IMR-90 (cell line): ENCODE measurements around the gene SLC4A8. TPM values are rescaled to one million over a fixed set of nuclear protein-coding genes. Genes with fewer than 3 reads are reported as not detected.

ENCODE experiments used
- ATAC-seq: fragments of 200-7000 bp; cut with Tn5 transposase; 2 replicates; pipeline ENCODE4 v1.9.1; 2020; ENCODE audit warnings: low read depth, mild to moderate bottlenecking, moderate library complexity
- BruUV-seq: library from RNA; stranded (reverse); fragments of 400-500 nt; replicated peaks from 2 replicates; lab custom pipeline; 2021; lab: Mats Ljungman, UMichigan
- CTCF ChIA-PET: fragments of 300-600 bp; formaldehyde crosslinking; extraction: SDS; loops from one replicate; lab custom pipeline; 2021; ENCODE audit warnings: antibody characterized with exemption; lab: Yijun Ruan, JAX
- POLR2A ChIA-PET: fragments of 300-600 bp; sonication (Branson Sonifier 250); formaldehyde crosslinking; loops from one replicate; lab custom pipeline; 2022; ENCODE audit warnings: antibody characterized with exemption; ENCODE audit not compliant: unreplicated experiment; lab: Charles Lee
- DNase-seq: peaks from one replicate; pipeline ENCODE4 v3.0.0; 2013
- H2AFZ ChIP-seq: replicated peaks from 2 replicates; pipeline ENCODE3; 2013; ENCODE audit warnings: low read length, mild to moderate bottlenecking; ENCODE audit not compliant: poor library complexity
- H2AK5ac ChIP-seq: 2 replicates; pipeline ENCODE4 v1.6.1; 2013; ENCODE audit warnings: low read depth, low read length, inconsistent platforms
- H2AK9ac ChIP-seq: replicated peaks from 2 replicates; pipeline ENCODE3; 2013; ENCODE audit warnings: mild to moderate bottlenecking, low read depth, low read length, moderate library complexity; ENCODE audit not compliant: poor library complexity
- H2BK120ac ChIP-seq: 2 replicates; pipeline ENCODE4 v1.6.1; 2013; ENCODE audit warnings: low read depth, low read length, inconsistent platforms
- H2BK15ac ChIP-seq: 3 replicates; pipeline ENCODE4 v1.6.1; 2013; ENCODE audit warnings: low read depth, low read length, inconsistent platforms
- H2BK20ac ChIP-seq: 2 replicates; pipeline ENCODE4 v1.6.1; 2013; ENCODE audit warnings: low read depth, mild to moderate bottlenecking, inconsistent platforms, low read length, moderate library complexity
- H2BK5ac ChIP-seq: 2 replicates; pipeline ENCODE4 v1.6.1; 2013; ENCODE audit warnings: mild to moderate bottlenecking, low read depth, low read length, inconsistent platforms; ENCODE audit not compliant: poor library complexity, severe bottlenecking
- H3K14ac ChIP-seq: replicated peaks from 2 replicates; pipeline ENCODE4 v1.6.1; 2013; ENCODE audit warnings: low read depth, low read length, inconsistent platforms
- H3K18ac ChIP-seq: 2 replicates; pipeline ENCODE4 v1.6.1; 2013; ENCODE audit warnings: low read depth, low read length, control low read depth
- H3K23ac ChIP-seq: 2 replicates; pipeline ENCODE4 v1.6.1; 2013; ENCODE audit warnings: low read depth, low read length, inconsistent platforms
- H3K27ac ChIP-seq: 2 replicates; pipeline ENCODE4 v1.5.1; 2013; ENCODE audit warnings: mild to moderate bottlenecking, control low read depth, low read length; ENCODE audit not compliant: insufficient read depth
- H3K27me3 ChIP-seq: 2 replicates; pipeline ENCODE4 v1.6.1; 2013; ENCODE audit warnings: low read length; ENCODE audit not compliant: control insufficient read depth, insufficient read depth
- H3K36me3 ChIP-seq: 2 replicates; pipeline ENCODE4 v1.6.1; 2013; ENCODE audit warnings: low read length, mixed read lengths; ENCODE audit not compliant: control insufficient read depth, insufficient read depth
- H3K4ac ChIP-seq: 2 replicates; pipeline ENCODE4 v1.6.1; 2013; ENCODE audit warnings: low read depth, low read length, inconsistent platforms
- H3K4me1 ChIP-seq: 2 replicates; pipeline ENCODE4 v1.6.1; 2013; ENCODE audit warnings: low read length, mixed read lengths; ENCODE audit not compliant: control insufficient read depth, insufficient read depth
- H3K4me2 ChIP-seq: 2 replicates; pipeline ENCODE4 v1.6.1; 2013; ENCODE audit warnings: low read depth, mild to moderate bottlenecking, control low read depth, low read length, moderate library complexity
- H3K4me3 ChIP-seq: 2 replicates; pipeline ENCODE4 v1.5.1; 2013; ENCODE audit warnings: low read depth, mild to moderate bottlenecking, control low read depth, low read length, moderate library complexity; ENCODE audit not compliant: insufficient read depth
- H3K56ac ChIP-seq: 2 replicates; pipeline ENCODE4 v1.6.1; 2013; ENCODE audit warnings: low read length, inconsistent platforms; ENCODE audit not compliant: insufficient read depth; ENCODE audit errors: extremely low read depth
- H3K79me1 ChIP-seq, 2 experiments: 2 replicates each; pipeline ENCODE4 v1.6.1; 2013; ENCODE audit warnings: low read length in 2 of 2, inconsistent platforms in 1 of 2, low read depth in 1 of 2
- H3K9ac ChIP-seq: 2 replicates; pipeline ENCODE4 v1.6.1; 2013; ENCODE audit warnings: low read depth, low read length, control low read depth
- H3K9me1 ChIP-seq: 2 replicates; pipeline ENCODE4 v1.6.1; 2013; ENCODE audit warnings: low read length, inconsistent platforms; ENCODE audit not compliant: insufficient read depth
- H3K9me3 ChIP-seq: 2 replicates; pipeline ENCODE4 v1.6.1; 2013; ENCODE audit warnings: low read length; ENCODE audit not compliant: control insufficient read depth, insufficient read depth
- H4K20me1 ChIP-seq: 2 replicates; pipeline ENCODE4 v1.6.1; 2013; ENCODE audit warnings: low read length, inconsistent platforms; ENCODE audit not compliant: insufficient read depth
- H4K5ac ChIP-seq: 2 replicates; pipeline ENCODE4 v1.6.1; 2013; ENCODE audit warnings: mild to moderate bottlenecking, low read depth, low read length, control low read depth
- H4K8ac ChIP-seq, 2 experiments: 2 replicates each; pipeline ENCODE4 v1.6.1; 2013; ENCODE audit warnings: low read depth in 2 of 2, low read length in 2 of 2, control low read depth in 1 of 2, inconsistent platforms in 1 of 2
- H4K91ac ChIP-seq: 2 replicates; pipeline ENCODE4 v1.6.1; 2013; ENCODE audit warnings: low read depth, low read length, inconsistent platforms; ENCODE audit not compliant: insufficient read depth
- CEBPB ChIP-seq: IDR thresholded peaks from 2 replicates; pipeline ENCODE4 v1.6.1; 2012; ENCODE audit warnings: low read depth, low read length, improper control_type of control experiment
- CHD1 ChIP-seq: IDR thresholded peaks from 2 replicates; pipeline ENCODE4 v1.6.1; 2012; ENCODE audit warnings: low read depth, low read length, improper control_type of control experiment
- CTCF ChIP-seq: conservative IDR thresholded peaks from 2 replicates; pipeline ENCODE4 v1.5.1; 2012; ENCODE audit warnings: mild to moderate bottlenecking, low read depth, low read length, improper control_type of control experiment
- ELK1 ChIP-seq: fragments of 150-350 bp; IDR thresholded peaks from 2 replicates; pipeline ENCODE4 v1.6.1; 2016; ENCODE audit warnings: low read depth, mild to moderate bottlenecking, low read length, moderate library complexity, borderline replicate concordance
- FOS ChIP-seq: fragments of 150-350 bp; IDR thresholded peaks from 2 replicates; pipeline ENCODE4 v1.6.1; 2016; ENCODE audit warnings: low read depth, low read length
- MAFK ChIP-seq: IDR thresholded peaks from 2 replicates; pipeline ENCODE4 v1.6.1; 2012; ENCODE audit warnings: low read depth, low read length, improper control_type of control experiment
- MXI1 ChIP-seq: IDR thresholded peaks from 2 replicates; pipeline ENCODE4 v1.6.1; 2012; ENCODE audit warnings: low read depth, mild to moderate bottlenecking, low read length, moderate library complexity, borderline replicate concordance
- NFE2L2 ChIP-seq: fragments of 150-350 bp; IDR thresholded peaks from 2 replicates; pipeline ENCODE4 v1.6.1; 2016; ENCODE audit warnings: low read depth, mild to moderate bottlenecking, low read length
- POLR2A ChIP-seq: IDR thresholded peaks from 2 replicates; pipeline ENCODE4 v1.6.1; 2012; ENCODE audit warnings: mild to moderate bottlenecking, low read depth, low read length
- RCOR1 ChIP-seq: IDR thresholded peaks from 2 replicates; pipeline ENCODE4 v1.6.1; 2012; ENCODE audit warnings: mild to moderate bottlenecking, low read length, improper control_type of control experiment; ENCODE audit not compliant: insufficient replicate concordance
- RFX5 ChIP-seq: IDR thresholded peaks from 2 replicates; pipeline ENCODE4 v1.8.0; 2012; ENCODE audit warnings: low read depth, mild to moderate bottlenecking, low read length, moderate library complexity
- SMC3 ChIP-seq: fragments of 150-350 bp; IDR thresholded peaks from 2 replicates; pipeline ENCODE4 v1.6.1; 2016; ENCODE audit warnings: low read depth, mild to moderate bottlenecking, antibody characterized with exemption, low read length, moderate library complexity
- WGBS, 2 experiments: methylation state at CpG; one replicate each; pipeline versions ENCODE4 v1.1.5 to v1.1.7; 2013; ENCODE audit warnings: missing lambda C conversion rate in 2 of 2; ENCODE audit not compliant: insufficient read length in 1 of 2; ENCODE audit errors: extremely low coverage in 2 of 2; 5-methylcytosine and 5-hydroxymethylcytosine counted together
- dilution Hi-C: fragments of 300-500 bp; cut with HindIII; formaldehyde crosslinking; loops from one replicate; pipeline ENCODE4 v1.14.3; 2018; ENCODE audit warnings: low sequenced_read_pairs; ENCODE audit not compliant: unreplicated experiment
- in situ Hi-C: fragments of 300-500 bp; cut with MboI; formaldehyde crosslinking; loops from 3 replicates; pipeline ENCODE4 v1.14.3; 2019; ENCODE audit warnings: low sequenced_read_pairs, inconsistent platforms, mixed read lengths
- intact Hi-C: fragments of 100-400 bp; cut with micrococcal nuclease; formaldehyde crosslinking; loops from 2 replicates; pipeline ENCODE4 v1.10.0; 2022
- polyA plus RNA-seq, 3 experiments: library from polyadenylated mRNA; depleted of rRNA; stranded (reverse); fragments of >200 nt; gene quantifications; 2 replicates each; pipeline ENCODE4 v1.2.3, GENCODE V29; 2012; ENCODE audit warnings: low replicate concordance in 1 of 3
- total RNA-seq: library from RNA; depleted of rRNA; stranded (reverse); fragments of >200 nt; gene quantifications from 2 replicates; pipeline ENCODE4 v1.2.3, GENCODE V29; 2012
- TF ChIP-seq, protein P1 (sequence below): fragments of 150-350 bp; IDR thresholded peaks from 2 replicates; pipeline ENCODE4 v1.6.1; 2017; ENCODE audit warnings: mild to moderate bottlenecking, antibody characterized with exemption, low read length, low read depth

Gene SLC4A8
- total and polyA plus RNA-seq, 2 of the 4 experiments (the other 2 are of a cell fraction), result 3.1 to 5.2 TPM

GRCh38 chr12:51482929-51483697 is 58.5 kb downstream of the SLC4A8 start (continued):
- TF ChIP-seq FOS, result no peak

- no peak overlapping the region for H3K14ac ChIP-seq
- no peak overlapping the region for H4K91ac ChIP-seq
- no peak overlapping the region for H2BK20ac ChIP-seq
- H3K9ac ChIP-seq, result no peak overlapping the region
- H2AK5ac ChIP-seq, result no peak overlapping the region
- no peak overlapping the region for H3K56ac ChIP-seq
- H3K79me1 ChIP-seq, result no peaks in the 10 kb centered on the region
- H2BK120ac ChIP-seq, result no peak overlapping the region
- H3K27ac ChIP-seq, result no peak overlapping the region
- dilution Hi-C loops (no loop called here), intact Hi-C loops (no loop called here), in situ Hi-C loops (no loop called here)
- no peak overlapping the region for H3K4me3 ChIP-seq
- H3K4ac ChIP-seq, result no peak overlapping the region
- no TSS peak for BruUV-seq
- H2BK15ac ChIP-seq, result no peak overlapping the region
- no peaks in the 10 kb centered on the region for H3K27me3 ChIP-seq
- H3K23ac ChIP-seq, result no peak overlapping the region
- 83% methylated on average over 2 of the region's 3 CpGs; no CpG with 5 or more reads in 1 of the 2 experiments for WGBS, 2 experiments
- H4K20me1 ChIP-seq, result no peaks in the 10 kb centered on the region
- no peak for ATAC-seq
- H2AFZ ChIP-seq, result no peak overlapping the region
- no peak overlapping the region for H4K8ac ChIP-seq
- H3K9me1 ChIP-seq, result no peaks in the 10 kb centered on the region
- H3K4me1 ChIP-seq, result peaks cover 2% of the 10 kb centered on the region; the same call in 1 of the 2 replicates
- no peaks in the 10 kb centered on the region for H3K9me3 ChIP-seq
- H3K36me3 ChIP-seq, result no peaks in the 10 kb centered on the region
- H2AK9ac ChIP-seq, result no peak overlapping the region
- POLR2A ChIA-PET, result no interaction called here
- no peak overlapping the region for H3K4me2 ChIP-seq
- no peak overlapping the region for H2BK5ac ChIP-seq
- CTCF ChIA-PET, result no interaction called here
- H4K5ac ChIP-seq, result no peak overlapping the region
- no peak for DNase-seq
- no peak overlapping the region for H3K18ac ChIP-seq
- TF ChIP-seq FOS (no peak), CHD1 (no peak), RFX5 (no peak), CEBPB (no peak), ELK1 (no peak), NFE2L2 (no peak), MXI1 (no peak), RCOR1 (no peak), MAFK (no peak), POLR2A (no peak), SMC3 (no peak), CTCF (no peak)
- TF ChIP-seq, protein P1, sequence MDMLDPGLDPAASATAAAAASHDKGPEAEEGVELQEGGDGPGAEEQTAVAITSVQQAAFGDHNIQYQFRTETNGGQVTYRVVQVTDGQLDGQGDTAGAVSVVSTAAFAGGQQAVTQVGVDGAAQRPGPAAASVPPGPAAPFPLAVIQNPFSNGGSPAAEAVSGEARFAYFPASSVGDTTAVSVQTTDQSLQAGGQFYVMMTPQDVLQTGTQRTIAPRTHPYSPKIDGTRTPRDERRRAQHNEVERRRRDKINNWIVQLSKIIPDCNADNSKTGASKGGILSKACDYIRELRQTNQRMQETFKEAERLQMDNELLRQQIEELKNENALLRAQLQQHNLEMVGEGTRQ, result no peak
These were observed 59.5 kb downstream of the SLC4A8 start for GRCh38 chr12:51484119-51484518.
